Sigmoid colon (tissue), 4 donors: ENCODE results near the gene HNRNPD.

Source experiments
- CTCF ChIP-seq, 4 experiments: fragments of 450-650 bp in 3 of 4; fragments of 200-600 bp in 1 of 4; IDR thresholded peaks; one replicate each; pipeline ENCODE4 v1.5.1; 2016 to 2019; ENCODE audit warnings: antibody characterized with exemption in 4 of 4, mild to moderate bottlenecking in 3 of 4, moderate library complexity in 2 of 4
- POLR2A ChIP-seq, 2 donors: fragments of 450-650 bp; IDR thresholded peaks; one replicate each; pipeline ENCODE4 v1.6.1; 2016; ENCODE audit warnings: antibody characterized with exemption in 2 of 2, mild to moderate bottlenecking in 2 of 2, moderate library complexity in 2 of 2
- POLR2AphosphoS5 ChIP-seq, 4 donors: sonication (generic); formaldehyde crosslinking; IDR thresholded peaks; one replicate each; pipeline ENCODE4 v1.6.1; 2017; ENCODE audit warnings: antibody characterized with exemption in 4 of 4

GRCh38 chr4:82394896-82395295 lies 21.1 kb upstream of the HNRNPD start:
- TF ChIP-seq CTCF (IDR thresholded peaks at IDR 0.05) (no peak), POLR2A (IDR thresholded peaks at IDR 0.05) (no peak), POLR2AphosphoS5 (IDR thresholded peaks at IDR 0.05) (no peak)
